Measurements from ENCODE around the gene RAPGEFL1. TPM values are rescaled to one million over a fixed set of nuclear protein-coding genes. Genes with fewer than 3 reads are reported as not detected.

Gene RAPGEFL1
- total RNA-seq, 2 experiments from 2014 or later: 4.0 to 5.1 TPM

GRCh38 chr17:40153603-40154236 is 23.6 kb upstream of the RAPGEFL1 start:
- H3K9me3 Mint-ChIP-seq: no peaks in the 10 kb centered on the region
- H3K27me3 Mint-ChIP-seq: no peaks in the 10 kb centered on the region
- peaks cover 29% of the 10 kb centered on the region for H3K4me1 Mint-ChIP-seq
- ChIA-PET POLR2A (no interaction called here), CTCF (interaction anchor here (0.6 to 3.4 kb wide), 6 partner anchors 14 to 1747 kb away, joined by 3 to 28 read pairs (median 4); partner anchors contain the start of gene NR1D1)
- H3K27ac Mint-ChIP-seq: peak overlapping the region; percentile 66
- peaks cover 57% of the 10 kb centered on the region for H3K36me3 Mint-ChIP-seq (ENCODE audit: low read depth)
- no peak for DNase-seq
- H3K4me3 Mint-ChIP-seq: no peak overlapping the region

DNA sequence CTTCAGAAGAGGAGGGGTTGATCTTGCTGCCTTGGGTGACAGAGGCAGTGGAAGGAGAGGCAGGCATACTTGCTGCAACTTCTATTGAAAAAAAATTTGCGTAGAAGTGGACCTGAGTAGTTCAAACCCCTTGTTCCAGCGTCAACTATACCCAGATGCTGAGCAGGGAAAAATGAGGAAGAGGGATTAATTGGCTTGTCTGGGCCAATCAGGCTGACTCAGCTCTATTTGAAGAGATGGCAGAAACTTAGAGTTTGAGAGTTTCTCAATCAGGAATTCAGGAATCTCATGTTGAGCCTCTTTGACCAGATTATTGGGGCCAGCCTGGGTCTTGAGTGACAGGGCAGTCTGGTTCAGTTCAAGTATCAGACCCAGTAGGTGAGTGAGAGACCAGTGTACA is 19.3 kb upstream of the RAPGEFL1 start:
- Mint-ChIP-seq H3K36me3 (ENCODE audit: low read depth) (peaks cover 39% of the 10 kb centered on the region), H3K27ac (no peak overlapping the region), H3K27me3 (no peaks in the 10 kb centered on the region), H3K4me1 (peaks cover 16% of the 10 kb centered on the region), H3K4me3 (no peak overlapping the region), H3K9me3 (no peaks in the 10 kb centered on the region)
- POLR2A ChIA-PET: no interaction called here
- no peak for DNase-seq
- CTCF ChIA-PET: interaction anchor here (0.8 to 1.4 kb wide), 4 partner anchors 9 to 144 kb away, joined by 3 to 4 read pairs (median 4); no protein-coding TSS in a partner anchor

- peaks cover 38% of the 10 kb centered on the region for H3K36me3 Mint-ChIP-seq (ENCODE audit: low read depth)
- ChIA-PET CTCF (interaction anchor here (0.6 to 1.4 kb wide), 4 partner anchors 10 to 27 kb away, joined by 3 to 4 read pairs (median 3); no protein-coding TSS in a partner anchor), POLR2A (no interaction called here)
- no peak overlapping the region for H3K27ac Mint-ChIP-seq
- no peak overlapping the region for H3K4me3 Mint-ChIP-seq
- no peaks in the 10 kb centered on the region for H3K9me3 Mint-ChIP-seq
- no peak for DNase-seq
- no peaks in the 10 kb centered on the region for H3K27me3 Mint-ChIP-seq
- H3K4me1 Mint-ChIP-seq: peaks cover 11% of the 10 kb centered on the region
Observed at GRCh38 chr17:40158438-40159013, 18.7 kb upstream of the RAPGEFL1 start.

DNA sequence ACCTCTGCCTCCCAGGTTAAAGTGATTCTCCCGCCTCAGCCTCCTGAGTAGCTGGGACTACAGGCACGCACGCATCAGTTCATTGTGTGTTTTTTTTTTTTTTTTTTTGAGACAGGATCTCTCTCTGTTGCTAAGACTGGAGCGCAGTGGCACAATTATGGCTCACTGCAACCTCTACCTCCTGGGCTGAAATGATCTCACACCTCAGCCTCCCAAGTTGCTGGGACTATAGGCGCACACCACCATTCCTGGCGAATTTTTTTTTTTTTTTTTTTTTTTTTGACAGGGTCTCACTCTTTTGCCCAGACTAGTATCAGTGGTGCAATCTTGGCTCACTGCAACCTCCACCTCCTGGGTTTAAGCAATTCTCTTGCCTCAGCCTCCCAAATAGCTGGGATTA is 17.8 kb upstream of the RAPGEFL1 start:
- H3K36me3 Mint-ChIP-seq (ENCODE audit: low read depth): peaks cover 35% of the 10 kb centered on the region
- CTCF ChIA-PET: no interaction called here

DNA sequence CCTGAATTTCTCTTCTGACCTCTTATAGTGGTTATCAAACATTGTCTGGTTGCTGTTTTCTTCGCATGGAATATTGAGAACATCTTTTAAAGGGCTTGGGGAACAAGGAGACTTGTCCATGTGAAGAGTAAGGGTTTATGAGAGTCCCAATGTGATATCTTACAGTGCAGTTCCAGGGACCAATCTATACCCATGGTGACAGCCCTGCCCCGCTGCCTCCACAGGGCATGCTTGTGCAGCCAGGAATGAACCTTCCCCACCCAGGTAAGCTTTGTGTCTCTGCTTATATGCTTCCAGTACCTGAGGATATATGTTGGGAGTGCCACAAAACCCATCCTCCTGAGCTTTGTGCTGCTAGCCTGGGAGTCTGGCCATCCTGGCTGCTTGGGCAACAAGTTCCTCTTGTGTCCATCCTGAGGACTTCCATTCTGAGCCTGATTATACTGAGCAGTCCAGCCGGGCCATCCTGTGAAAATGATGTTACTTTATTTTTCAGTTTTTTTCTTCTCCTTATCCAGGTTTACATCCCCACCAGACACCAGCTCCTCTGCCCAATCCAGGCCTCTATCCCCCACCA is 9.5 kb upstream of the RAPGEFL1 start:
- Mint-ChIP-seq H3K36me3 (ENCODE audit: low read depth) (peaks cover 60% of the 10 kb centered on the region), H3K4me3 (no peak overlapping the region), H3K9me3 (no peaks in the 10 kb centered on the region), H3K27me3 (no peaks in the 10 kb centered on the region), H3K27ac (peak overlapping the region; percentile 57), H3K4me1 (peaks cover 6% of the 10 kb centered on the region)
- CTCF ChIA-PET: interaction anchor here (0.8 to 3.8 kb wide), 15 partner anchors 8 to 146 kb away, joined by 3 to 28 read pairs (median 4); partner anchors contain the start of genes CASC3 and RAPGEFL1
- DNase-seq: no peak
- POLR2A ChIA-PET: interaction anchor here (1.0 to 1.6 kb wide), 2 partner anchors 12 to 55 kb away, joined by 4 to 7 read pairs; no protein-coding TSS in a partner anchor

More for the DNA sequence above, 17.8 kb upstream of the RAPGEFL1 start:
- Mint-ChIP-seq H3K4me1 (peaks cover 10% of the 10 kb centered on the region), H3K27ac (no peak overlapping the region), H3K27me3 (no peaks in the 10 kb centered on the region), H3K4me3 (no peak overlapping the region), H3K9me3 (no peaks in the 10 kb centered on the region)
- no peak for DNase-seq
- POLR2A ChIA-PET: no interaction called here

DNA sequence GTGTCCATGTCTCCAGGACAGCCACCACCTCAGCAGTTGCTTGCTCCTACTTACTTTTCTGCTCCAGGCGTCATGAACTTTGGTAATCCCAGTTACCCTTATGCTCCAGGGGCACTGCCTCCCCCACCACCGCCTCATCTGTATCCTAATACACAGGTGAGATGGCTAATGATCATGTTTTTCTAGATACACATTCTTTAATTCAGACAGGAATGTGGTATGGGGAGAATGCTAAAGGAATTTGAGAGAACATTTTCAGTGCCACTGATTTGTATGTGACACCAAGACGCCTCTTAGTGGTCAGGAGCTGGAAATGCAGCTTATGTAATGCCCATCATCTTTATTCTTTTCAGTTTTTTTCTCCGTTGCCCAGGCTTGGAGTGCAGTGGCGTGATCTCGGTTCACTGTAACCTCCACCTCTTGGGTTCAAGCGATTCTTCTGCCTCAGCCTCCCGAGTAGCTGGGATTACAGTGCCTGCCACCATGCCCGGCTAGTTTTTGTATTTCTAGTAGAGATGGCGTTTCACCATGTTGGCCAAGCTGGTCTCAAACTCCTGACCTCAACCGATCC is 8.9 kb upstream of the RAPGEFL1 start:
- H3K4me3 Mint-ChIP-seq: no peak overlapping the region
- ChIA-PET POLR2A (interaction anchor here (1.0 to 1.6 kb wide), 2 partner anchors 13 to 55 kb away, joined by 4 to 7 read pairs; no protein-coding TSS in a partner anchor), CTCF (interaction anchor here (0.7 to 3.8 kb wide), 19 partner anchors 8 to 147 kb away, joined by 3 to 28 read pairs (median 4); partner anchors contain the start of genes CASC3, RAPGEFL1 and WIPF2)
- no peaks in the 10 kb centered on the region for H3K9me3 Mint-ChIP-seq
- peaks cover 6% of the 10 kb centered on the region for H3K4me1 Mint-ChIP-seq
- no peaks in the 10 kb centered on the region for H3K27me3 Mint-ChIP-seq
- H3K27ac Mint-ChIP-seq: peak overlapping the region; percentile 20
- peak; percentile 53 for DNase-seq
- H3K36me3 Mint-ChIP-seq (ENCODE audit: low read depth): peaks cover 60% of the 10 kb centered on the region

DNA sequence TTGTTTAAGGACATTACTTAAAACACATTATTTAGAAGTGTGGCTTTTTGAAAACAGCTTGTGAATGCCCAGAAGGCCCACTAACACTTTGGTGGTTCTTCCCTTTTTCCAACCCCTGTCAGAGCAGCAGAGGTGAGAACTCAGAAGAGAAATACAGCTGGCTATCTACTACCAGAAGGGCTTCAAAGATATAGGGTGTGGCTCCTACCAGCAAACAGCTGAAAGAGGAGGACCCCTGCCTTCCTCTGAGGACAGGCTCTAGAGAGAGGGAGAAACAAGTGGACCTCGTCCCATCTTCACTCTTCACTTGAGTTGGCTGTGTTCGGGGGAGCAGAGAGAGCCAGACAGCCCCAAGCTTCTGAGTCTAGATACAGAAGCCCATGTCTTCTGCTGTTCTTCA is 6.9 kb upstream of the RAPGEFL1 start:
- no peaks in the 10 kb centered on the region for H3K9me3 Mint-ChIP-seq
- H3K4me1 Mint-ChIP-seq: peaks cover 6% of the 10 kb centered on the region
- CTCF ChIA-PET: interaction anchor here (0.6 to 1.4 kb wide), 5 partner anchors 9 to 157 kb away, joined by 3 to 4 read pairs (median 3); partner anchors contain the start of gene CASC3
- no peak overlapping the region for H3K4me3 Mint-ChIP-seq
- DNase-seq: no peak
- H3K36me3 Mint-ChIP-seq (ENCODE audit: low read depth): peaks cover 59% of the 10 kb centered on the region
- no peaks in the 10 kb centered on the region for H3K27me3 Mint-ChIP-seq
- POLR2A ChIA-PET: interaction anchor here (0.5 kb wide), 1 partner anchor 60 kb away, joined by 3 read pairs; no protein-coding TSS in a partner anchor
- no peak overlapping the region for H3K27ac Mint-ChIP-seq

DNA sequence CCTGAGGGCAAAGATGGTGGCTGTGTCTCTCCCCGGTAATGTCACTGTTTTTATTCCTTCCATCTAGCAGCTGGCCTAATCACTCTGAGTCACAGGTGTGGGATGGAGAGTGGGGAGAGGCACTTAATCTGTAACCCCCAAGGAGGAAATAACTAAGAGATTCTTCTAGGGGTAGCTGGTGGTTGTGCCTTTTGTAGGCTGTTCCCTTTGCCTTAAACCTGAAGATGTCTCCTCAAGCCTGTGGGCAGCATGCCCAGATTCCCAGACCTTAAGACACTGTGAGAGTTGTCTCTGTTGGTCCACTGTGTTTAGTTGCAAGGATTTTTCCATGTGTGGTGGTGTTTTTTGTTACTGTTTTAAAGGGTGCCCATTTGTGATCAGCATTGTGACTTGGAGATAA is 5.5 kb upstream of the RAPGEFL1 start:
- Mint-ChIP-seq H3K27me3 (no peaks in the 10 kb centered on the region), H3K4me3 (no peak overlapping the region), H3K36me3 (ENCODE audit: low read depth) (peaks cover 54% of the 10 kb centered on the region), H3K4me1 (peaks cover 7% of the 10 kb centered on the region), H3K27ac (no peak overlapping the region), H3K9me3 (no peaks in the 10 kb centered on the region)
- DNase-seq: no peak
- CTCF ChIA-PET: no interaction called here
- POLR2A ChIA-PET: no interaction called here

DNA sequence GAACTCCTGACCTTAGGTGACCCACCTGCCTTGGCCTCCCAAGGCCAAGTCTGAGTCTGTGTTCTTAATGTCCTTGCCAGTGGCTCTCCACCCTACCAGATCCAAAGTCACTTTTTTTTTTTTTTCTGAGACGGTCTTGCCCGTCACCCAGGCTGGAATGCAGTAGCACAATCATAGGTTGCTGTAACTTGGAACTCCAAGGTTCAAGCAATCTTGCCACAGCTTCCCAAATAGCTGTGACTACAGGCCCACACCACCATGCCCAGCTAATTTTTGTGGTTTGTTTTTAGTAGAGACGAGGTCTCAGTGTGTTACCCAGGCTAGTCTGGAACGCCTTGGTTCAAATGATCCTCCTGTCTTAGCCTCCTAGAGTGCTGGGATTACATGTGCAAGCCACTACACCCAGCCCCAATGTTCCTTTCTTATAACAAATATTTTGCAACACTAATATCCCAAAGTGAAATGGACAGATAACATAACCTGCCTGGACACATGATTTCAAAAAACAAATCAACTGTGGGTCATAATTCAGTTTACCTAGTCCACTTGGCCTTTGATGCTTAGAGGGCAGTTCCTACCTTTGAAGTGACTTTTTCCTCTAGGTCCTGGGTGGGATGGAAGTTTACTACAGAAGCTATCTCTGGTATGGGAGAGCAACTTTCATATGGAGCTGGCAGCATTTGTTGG is 4.0 kb upstream of the RAPGEFL1 start:
- Mint-ChIP-seq H3K4me1 (peaks cover 10% of the 10 kb centered on the region), H3K36me3 (ENCODE audit: low read depth) (peaks cover 44% of the 10 kb centered on the region), H3K27me3 (no peaks in the 10 kb centered on the region), H3K9me3 (no peaks in the 10 kb centered on the region), H3K4me3 (no peak overlapping the region), H3K27ac (no peak overlapping the region)
- CTCF ChIA-PET: interaction anchor here (0.6 to 0.9 kb wide), 2 partner anchors 25 to 60 kb away, joined by 3 to 4 read pairs; no protein-coding TSS in a partner anchor
- POLR2A ChIA-PET: no interaction called here
- no peak for DNase-seq

DNA sequence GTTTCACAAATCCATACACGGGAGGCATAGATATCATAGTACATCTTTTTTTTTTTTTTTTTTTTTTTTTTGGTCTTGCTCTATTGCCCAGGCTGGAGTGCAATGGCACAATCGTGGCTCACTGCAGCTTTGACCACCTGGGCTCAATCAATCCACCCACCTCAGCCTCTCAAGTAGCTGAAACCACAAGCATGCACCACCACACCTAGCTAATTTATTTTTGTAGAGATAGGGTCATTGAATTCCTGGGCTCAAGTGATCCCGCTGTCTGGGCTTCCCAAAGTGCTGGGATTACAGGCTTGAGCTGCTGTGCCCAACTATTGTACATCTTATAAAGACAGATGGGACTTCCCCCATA is 3.5 kb upstream of the RAPGEFL1 start:
- H3K9me3 Mint-ChIP-seq: no peaks in the 10 kb centered on the region
- CTCF ChIA-PET: interaction anchor here (0.6 to 0.9 kb wide), 2 partner anchors 25 to 61 kb away, joined by 3 to 4 read pairs; no protein-coding TSS in a partner anchor
- peaks cover 38% of the 10 kb centered on the region for H3K36me3 Mint-ChIP-seq (ENCODE audit: low read depth)
- no peaks in the 10 kb centered on the region for H3K27me3 Mint-ChIP-seq
- H3K4me1 Mint-ChIP-seq: peaks cover 6% of the 10 kb centered on the region
- DNase-seq: no peak
- H3K4me3 Mint-ChIP-seq: no peak overlapping the region
- H3K27ac Mint-ChIP-seq: no peak overlapping the region
- POLR2A ChIA-PET: interaction anchor here (0.7 kb wide), 1 partner anchor 70 kb away, joined by 3 read pairs; no protein-coding TSS in a partner anchor

DNA sequence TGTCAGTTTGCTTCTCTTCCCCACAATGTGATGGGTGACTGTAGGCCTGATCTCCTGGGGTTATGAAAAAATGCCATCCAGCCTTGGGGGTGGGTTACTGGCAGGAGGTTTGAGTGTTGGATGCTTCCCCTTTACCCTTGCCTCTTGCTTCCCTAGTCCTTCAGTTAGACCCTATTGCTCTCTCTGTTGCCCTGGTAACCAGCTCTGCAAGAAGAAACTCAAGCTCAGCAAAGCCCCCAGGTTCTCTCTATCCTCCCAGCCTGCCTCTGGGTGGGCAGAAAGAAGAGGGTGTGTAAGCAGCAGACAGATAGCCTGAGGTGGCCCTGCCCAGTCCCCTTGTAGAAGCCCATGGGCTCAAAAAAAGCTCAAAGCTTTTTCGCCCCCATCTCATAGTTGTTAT is 2.8 kb upstream of the RAPGEFL1 start:
- DNase-seq: no peak
- no peak overlapping the region for H3K4me3 Mint-ChIP-seq
- peaks cover 32% of the 10 kb centered on the region for H3K36me3 Mint-ChIP-seq (ENCODE audit: low read depth)
- ChIA-PET CTCF (interaction anchor here (0.5 to 3.7 kb wide), 6 partner anchors 16 to 1229 kb away, joined by 3 to 21 read pairs (median 3); partner anchors contain the start of gene MED1), POLR2A (interaction anchor here (0.5 to 0.7 kb wide), 2 partner anchors 71 to 165 kb away, joined by 3 read pairs; no protein-coding TSS in a partner anchor)
- H3K27ac Mint-ChIP-seq: no peak overlapping the region
- H3K27me3 Mint-ChIP-seq: no peaks in the 10 kb centered on the region
- H3K9me3 Mint-ChIP-seq: no peaks in the 10 kb centered on the region
- H3K4me1 Mint-ChIP-seq: peaks cover 6% of the 10 kb centered on the region
